GM12864 (cell line): ENCODE data around the gene LSM7.

Source experiments
- DNase-seq: peaks from one replicate; pipeline ENCODE4 v3.0.0-alpha.2; 2011; ENCODE audit warnings: low read depth
- H3K4me3 ChIP-seq: 2 replicates; pipeline ENCODE4 v1.5.1; 2011; ENCODE audit warnings: mild to moderate bottlenecking, low read depth, low read length, control low read depth
- TF ChIP-seq, protein P1 (sequence below): IDR thresholded peaks from 2 replicates; pipeline ENCODE4 v1.5.1; 2011; ENCODE audit warnings: low read depth, mild to moderate bottlenecking, moderate library complexity, low read length, control low read depth, inconsistent platforms; ENCODE audit errors: missing control alignments

The LSM7 gene

DNA sequence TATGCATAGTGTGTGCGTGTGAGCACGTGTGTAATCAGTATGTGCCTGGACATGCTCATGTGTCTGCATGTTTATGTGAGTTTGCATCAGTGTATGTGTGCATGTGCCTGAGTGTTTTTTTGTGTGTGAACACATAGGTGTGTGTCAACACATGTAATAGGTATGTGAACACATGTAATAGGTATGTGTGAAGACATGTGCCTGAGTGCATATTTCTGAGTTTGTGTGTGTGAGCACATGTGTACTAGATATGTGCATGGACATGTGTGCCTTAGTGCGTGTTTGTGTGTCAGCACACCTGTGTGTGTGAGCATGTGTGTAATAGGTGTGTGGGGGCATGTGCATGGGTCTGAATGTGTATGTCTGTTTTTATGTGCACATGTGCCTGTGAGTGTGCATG lies 7.5 kb upstream of the LSM7 start:
- DNase-seq: no peak
- no peak overlapping the region for H3K4me3 ChIP-seq
- TF ChIP-seq, protein P1, sequence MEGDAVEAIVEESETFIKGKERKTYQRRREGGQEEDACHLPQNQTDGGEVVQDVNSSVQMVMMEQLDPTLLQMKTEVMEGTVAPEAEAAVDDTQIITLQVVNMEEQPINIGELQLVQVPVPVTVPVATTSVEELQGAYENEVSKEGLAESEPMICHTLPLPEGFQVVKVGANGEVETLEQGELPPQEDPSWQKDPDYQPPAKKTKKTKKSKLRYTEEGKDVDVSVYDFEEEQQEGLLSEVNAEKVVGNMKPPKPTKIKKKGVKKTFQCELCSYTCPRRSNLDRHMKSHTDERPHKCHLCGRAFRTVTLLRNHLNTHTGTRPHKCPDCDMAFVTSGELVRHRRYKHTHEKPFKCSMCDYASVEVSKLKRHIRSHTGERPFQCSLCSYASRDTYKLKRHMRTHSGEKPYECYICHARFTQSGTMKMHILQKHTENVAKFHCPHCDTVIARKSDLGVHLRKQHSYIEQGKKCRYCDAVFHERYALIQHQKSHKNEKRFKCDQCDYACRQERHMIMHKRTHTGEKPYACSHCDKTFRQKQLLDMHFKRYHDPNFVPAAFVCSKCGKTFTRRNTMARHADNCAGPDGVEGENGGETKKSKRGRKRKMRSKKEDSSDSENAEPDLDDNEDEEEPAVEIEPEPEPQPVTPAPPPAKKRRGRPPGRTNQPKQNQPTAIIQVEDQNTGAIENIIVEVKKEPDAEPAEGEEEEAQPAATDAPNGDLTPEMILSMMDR: no peak

DNA sequence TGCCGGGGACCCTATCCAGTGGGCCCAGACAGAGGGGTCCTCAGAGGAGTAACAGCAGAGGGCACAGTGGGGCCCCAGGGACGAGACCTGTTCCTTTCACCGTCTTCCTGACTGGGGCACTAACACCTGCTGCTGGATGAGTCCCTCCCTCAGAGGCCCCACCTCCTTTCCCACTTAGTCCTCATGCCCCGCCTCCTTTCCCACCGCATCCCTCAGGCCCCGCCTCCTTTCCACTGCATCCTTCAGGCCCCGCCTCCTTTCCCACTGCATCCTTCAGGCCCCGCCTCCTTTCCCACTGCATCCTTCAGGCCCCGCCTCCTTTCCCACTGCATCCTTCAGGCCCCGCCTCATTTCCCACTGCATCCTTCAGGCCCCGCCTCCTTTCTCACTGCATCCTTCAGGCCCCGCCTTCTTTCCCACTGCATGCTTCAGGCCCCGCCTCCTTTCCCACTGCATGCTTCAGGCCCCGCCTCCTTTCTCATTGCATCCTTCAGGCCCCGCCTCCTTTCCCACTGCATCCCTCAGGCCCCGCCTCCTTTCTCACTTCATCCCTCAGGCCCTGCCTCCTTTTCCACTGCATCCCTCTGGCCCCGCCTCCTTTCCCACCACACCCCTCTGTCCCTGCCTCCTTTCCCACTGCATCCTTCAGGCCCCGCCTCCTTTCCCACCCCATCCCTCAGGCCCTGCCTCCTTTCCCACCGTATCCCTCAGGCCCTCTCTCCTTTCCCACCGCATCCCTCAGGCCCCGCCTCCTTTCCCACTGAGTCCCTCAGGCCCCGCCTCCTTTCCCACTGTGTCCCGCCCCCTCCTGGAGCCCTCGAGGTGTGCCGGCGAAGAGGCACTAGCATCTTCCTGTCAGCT lies 6.8 kb upstream of the LSM7 start:
- DNase-seq: no peak
- TF ChIP-seq, protein P1: no peak
- H3K4me3 ChIP-seq: no peak overlapping the region

DNA sequence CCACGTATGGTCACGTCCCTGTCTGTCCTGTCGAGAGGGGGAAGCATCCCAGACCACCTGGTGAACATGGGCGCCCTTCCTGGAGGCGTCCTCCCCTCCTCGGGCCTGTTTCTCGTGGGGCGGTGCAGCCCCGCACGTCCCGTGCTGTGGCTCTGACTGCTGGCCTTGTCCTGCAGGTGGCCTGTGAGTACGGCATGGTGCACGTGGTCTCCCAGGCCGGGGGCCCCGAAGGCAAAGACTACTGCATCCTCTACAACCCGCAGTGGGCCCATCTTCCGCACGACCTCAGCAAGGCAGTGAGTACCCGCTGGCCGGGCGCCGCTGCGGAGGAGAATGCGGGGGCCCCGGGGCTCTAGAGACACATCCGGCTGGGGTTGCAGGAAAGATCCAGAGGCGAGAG lies 6.0 kb upstream of the LSM7 start:
- DNase-seq: no peak
- H3K4me3 ChIP-seq: no peak overlapping the region
- TF ChIP-seq, protein P1: no peak

DNA sequence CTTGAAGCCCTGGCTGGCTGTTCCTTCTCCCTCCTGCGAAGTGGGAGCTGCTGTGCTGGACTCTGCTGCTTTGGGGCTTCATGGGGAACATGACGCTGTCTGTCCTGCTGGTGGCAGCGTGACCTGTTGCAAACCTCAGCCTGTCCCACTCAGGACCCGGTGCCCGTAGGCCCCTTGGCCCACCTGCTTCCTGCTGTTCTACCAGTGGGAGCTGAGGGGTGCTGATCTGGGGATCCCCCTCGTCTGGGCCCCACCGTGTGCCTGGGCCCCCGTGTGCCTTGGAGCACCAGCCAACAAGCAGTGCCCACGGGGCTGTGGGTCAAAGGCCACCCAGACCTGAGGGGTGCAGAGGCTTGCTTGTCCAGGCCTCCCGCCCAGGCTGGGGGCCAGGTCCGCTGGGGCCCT lies 5.4 kb upstream of the LSM7 start:
- DNase-seq: no peak
- H3K4me3 ChIP-seq: no peak overlapping the region
- TF ChIP-seq, protein P1: peak; percentile 18

DNA sequence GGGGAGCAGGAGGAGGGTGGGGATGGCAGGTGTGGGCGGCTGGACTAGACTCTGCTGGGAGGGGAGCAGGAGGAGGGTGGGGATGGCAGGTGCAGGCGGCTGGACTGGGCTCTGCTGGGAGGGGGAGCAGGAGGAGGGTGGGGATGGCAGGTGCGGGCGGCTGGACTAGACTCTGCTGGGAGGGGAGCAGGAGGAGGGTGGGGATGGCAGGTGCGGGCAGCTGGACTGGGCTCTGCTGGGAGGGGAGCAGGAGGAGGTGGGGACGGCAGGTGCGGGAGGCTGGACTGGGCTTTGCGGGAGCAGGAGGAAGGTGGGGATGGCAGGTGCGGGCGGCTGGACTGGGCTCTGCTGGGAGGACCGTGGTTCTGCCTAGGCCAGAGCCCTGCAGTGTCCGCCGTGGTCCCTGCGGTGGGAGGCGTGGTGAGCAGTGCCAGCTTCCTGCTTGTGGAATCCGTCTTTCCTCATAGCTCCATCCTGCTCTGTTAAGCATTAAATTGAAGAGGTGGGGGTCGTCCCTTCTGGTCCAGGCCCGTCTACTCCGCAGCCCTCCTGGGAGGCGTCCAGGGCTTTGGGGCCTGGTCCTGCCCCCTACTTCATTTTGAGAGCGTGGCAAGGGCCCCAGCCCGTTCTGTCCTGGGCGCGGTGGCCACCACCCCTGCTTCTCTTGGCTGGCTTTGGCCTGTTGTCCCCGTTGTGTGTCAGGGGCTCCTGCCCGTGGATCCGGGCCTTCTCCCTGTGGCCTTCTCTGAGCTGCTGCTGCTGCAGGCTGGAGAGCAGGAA lies 4.8 kb upstream of the LSM7 start:
- DNase-seq: no peak
- no peak overlapping the region for H3K4me3 ChIP-seq
- TF ChIP-seq, protein P1: no peak

DNA sequence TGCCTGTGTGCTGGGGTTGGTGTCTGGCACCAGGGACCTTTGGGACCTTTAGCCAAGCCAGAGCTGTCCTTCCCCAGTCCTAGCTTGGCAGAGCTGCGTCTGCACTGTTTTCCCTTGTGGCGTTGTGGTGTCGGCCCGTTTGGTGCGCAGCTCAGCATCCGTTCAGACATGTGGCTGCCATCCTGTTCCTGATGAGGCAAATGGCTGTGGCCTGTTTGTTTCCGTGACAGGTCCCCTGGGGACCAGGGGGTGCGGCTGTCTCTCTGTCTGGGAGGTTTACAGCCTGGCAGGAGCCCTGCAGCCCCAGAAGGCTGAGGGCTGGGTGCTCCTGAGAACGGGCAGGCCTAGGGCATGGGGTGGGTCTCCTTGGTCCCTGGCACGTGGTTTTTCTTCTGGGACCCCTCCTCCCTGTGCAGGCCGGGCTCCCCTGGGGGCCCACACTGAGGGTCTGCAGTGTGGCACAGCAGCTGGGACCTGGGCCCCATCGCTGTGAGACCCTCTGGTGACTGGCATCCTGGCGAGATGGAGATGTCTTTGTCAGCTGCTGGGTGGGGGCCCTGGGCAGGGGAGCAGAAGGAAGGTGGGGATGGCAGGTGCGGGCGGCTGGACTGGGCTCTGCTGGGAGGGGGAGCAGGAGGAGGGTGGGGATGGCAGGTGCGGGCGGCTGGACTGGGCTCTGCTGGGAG lies 4.1 kb upstream of the LSM7 start:
- TF ChIP-seq, protein P1: no peak
- H3K4me3 ChIP-seq: no peak overlapping the region
- peak; percentile 30 for DNase-seq
